ENCODE measurements around the gene APBB3.

Gene APBB3

DNA sequence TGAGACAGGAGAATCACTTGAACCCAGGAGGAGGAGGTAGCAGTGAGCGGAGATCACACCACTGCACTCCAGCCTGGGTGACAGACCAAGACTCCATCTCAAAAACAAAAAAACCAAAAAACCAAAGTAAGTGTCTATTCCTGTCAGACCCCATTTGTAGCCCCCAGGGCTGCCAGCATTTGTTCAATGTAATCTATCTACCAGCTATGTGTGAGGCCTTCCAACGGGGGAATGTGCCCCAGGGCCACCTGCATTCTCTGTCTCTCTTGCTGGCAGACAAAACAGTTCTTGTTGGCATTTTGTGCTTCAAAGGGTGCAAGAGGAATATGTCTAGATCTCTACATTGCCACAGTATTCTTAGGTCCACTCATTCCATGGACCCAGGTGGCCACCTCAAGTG is 34.4 kb upstream of the APBB3 start:
- no peak for TF ChIP-seq POLR2AphosphoS5 (IDR thresholded peaks at IDR 0.05; ENCODE audit: low read depth, low read length)
- TF ChIP-seq SIN3A (IDR thresholded peaks at IDR 0.05; ENCODE audit: borderline replicate concordance, insufficient read depth, low read length) = no peak
- no peak for TF ChIP-seq TAF1 (IDR thresholded peaks at IDR 0.05; ENCODE audit: borderline replicate concordance, insufficient read depth, low read length)
- TF ChIP-seq, protein P1, sequence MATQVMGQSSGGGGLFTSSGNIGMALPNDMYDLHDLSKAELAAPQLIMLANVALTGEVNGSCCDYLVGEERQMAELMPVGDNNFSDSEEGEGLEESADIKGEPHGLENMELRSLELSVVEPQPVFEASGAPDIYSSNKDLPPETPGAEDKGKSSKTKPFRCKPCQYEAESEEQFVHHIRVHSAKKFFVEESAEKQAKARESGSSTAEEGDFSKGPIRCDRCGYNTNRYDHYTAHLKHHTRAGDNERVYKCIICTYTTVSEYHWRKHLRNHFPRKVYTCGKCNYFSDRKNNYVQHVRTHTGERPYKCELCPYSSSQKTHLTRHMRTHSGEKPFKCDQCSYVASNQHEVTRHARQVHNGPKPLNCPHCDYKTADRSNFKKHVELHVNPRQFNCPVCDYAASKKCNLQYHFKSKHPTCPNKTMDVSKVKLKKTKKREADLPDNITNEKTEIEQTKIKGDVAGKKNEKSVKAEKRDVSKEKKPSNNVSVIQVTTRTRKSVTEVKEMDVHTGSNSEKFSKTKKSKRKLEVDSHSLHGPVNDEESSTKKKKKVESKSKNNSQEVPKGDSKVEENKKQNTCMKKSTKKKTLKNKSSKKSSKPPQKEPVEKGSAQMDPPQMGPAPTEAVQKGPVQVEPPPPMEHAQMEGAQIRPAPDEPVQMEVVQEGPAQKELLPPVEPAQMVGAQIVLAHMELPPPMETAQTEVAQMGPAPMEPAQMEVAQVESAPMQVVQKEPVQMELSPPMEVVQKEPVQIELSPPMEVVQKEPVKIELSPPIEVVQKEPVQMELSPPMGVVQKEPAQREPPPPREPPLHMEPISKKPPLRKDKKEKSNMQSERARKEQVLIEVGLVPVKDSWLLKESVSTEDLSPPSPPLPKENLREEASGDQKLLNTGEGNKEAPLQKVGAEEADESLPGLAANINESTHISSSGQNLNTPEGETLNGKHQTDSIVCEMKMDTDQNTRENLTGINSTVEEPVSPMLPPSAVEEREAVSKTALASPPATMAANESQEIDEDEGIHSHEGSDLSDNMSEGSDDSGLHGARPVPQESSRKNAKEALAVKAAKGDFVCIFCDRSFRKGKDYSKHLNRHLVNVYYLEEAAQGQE (IDR thresholded peaks at IDR 0.05; ENCODE audit: insufficient read depth in 1 of 2, low read depth in 2 of 2, low read length in 2 of 2) = no peak
- no peak for TF ChIP-seq FOXP2 (optimal IDR thresholded peaks at IDR 0.05; ENCODE audit: borderline replicate concordance, extremely low read depth, extremely low read length, insufficient read depth)

DNA sequence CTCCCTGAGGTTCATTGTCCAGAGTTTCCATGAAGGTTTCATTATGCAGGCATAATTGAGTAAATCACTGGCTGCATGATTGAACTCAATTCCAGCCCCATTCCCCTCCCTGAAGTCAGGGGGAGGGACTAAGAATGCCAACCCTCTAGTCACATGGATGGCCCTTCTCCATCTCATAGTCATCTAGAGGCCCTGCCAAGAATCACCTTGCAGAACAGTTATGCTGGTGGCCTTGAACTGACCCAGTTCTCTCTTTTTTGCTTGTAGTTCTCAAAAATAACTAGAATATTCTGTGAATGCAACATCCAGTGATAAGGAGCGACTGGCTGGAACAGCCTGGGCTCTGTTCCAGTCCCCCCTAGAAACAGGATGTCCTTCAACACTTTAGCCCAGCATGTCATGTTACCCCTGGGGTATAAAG is 31.9 kb upstream of the APBB3 start:
- TF ChIP-seq POLR2AphosphoS5 (IDR thresholded peaks at IDR 0.05; ENCODE audit: low read depth, low read length) (no peak), FOXP2 (optimal IDR thresholded peaks at IDR 0.05; ENCODE audit: borderline replicate concordance, extremely low read depth, extremely low read length, insufficient read depth) (no peak), TAF1 (IDR thresholded peaks at IDR 0.05; ENCODE audit: borderline replicate concordance, insufficient read depth, low read length) (no peak), SIN3A (IDR thresholded peaks at IDR 0.05; ENCODE audit: borderline replicate concordance, insufficient read depth, low read length) (no peak)
- TF ChIP-seq, protein P1 (IDR thresholded peaks at IDR 0.05; ENCODE audit: insufficient read depth in 1 of 2, low read depth in 2 of 2, low read length in 2 of 2) = no peak

DNA sequence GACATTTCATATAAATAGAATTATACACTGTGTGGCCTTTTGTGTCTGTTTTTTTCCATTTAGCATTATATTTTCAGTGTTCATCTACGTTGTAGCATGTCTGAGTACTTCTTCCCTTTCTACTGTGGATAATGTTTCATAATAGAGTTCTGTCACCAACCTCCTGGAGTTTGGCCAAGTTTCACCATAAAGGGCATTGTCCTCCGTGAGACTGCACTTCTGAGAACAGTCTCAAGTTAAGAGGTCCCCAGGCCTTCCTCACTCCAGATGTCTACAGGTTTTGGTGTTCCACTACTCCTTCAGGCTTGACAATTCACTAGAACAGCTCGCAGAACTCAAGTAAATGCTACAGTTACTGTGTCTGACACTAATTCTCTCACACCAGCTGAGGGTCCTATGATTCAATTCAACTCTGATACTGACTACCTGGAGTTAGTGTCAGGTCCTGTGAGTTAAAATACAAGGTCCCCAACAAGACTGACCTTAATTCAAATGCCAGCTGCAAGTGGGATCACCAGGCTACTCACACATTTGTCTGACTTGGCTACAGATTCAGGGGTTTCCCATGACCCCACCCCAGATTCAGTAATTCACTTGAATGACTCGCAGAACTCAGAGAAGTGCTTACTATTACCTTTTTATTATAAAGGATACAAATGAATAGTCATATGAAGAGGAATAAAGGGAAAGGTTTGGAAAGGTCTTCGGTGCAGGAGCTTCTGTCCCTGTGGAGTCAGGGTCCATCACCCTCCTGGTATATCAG is 31.3 kb upstream of the APBB3 start:
- TF ChIP-seq TAF1 (IDR thresholded peaks at IDR 0.05; ENCODE audit: borderline replicate concordance, insufficient read depth, low read length) (no peak), FOXP2 (optimal IDR thresholded peaks at IDR 0.05; ENCODE audit: borderline replicate concordance, extremely low read depth, extremely low read length, insufficient read depth) (no peak), POLR2AphosphoS5 (IDR thresholded peaks at IDR 0.05; ENCODE audit: low read depth, low read length) (no peak), SIN3A (IDR thresholded peaks at IDR 0.05; ENCODE audit: borderline replicate concordance, insufficient read depth, low read length) (no peak)
- TF ChIP-seq, protein P1 (IDR thresholded peaks at IDR 0.05; ENCODE audit: insufficient read depth in 1 of 2, low read depth in 2 of 2, low read length in 2 of 2) = no peak

DNA sequence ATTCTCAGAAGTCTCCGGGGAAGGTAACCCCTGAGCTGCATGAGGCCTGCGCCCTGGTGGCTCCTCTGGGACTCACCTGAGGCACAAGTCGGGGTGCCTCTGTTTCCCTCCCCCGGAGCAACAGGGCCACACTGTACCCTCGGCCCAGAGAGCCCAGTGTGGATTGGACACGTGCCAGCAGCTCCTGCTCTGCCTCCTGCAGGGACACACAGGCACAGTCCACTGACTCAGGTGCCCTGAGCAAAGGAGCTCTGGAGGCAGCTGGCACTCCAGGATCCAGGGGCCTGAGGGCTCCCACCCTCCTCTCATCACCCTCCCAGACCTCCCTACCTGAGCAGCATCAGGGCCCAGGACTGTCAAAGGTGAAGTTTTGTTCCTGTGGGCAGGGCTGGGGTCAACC is 29.8 kb upstream of the APBB3 start:
- TF ChIP-seq SIN3A (IDR thresholded peaks at IDR 0.05; ENCODE audit: borderline replicate concordance, insufficient read depth, low read length) = no peak
- no peak for TF ChIP-seq POLR2AphosphoS5 (IDR thresholded peaks at IDR 0.05; ENCODE audit: low read depth, low read length)
- no peak for TF ChIP-seq TAF1 (IDR thresholded peaks at IDR 0.05; ENCODE audit: borderline replicate concordance, insufficient read depth, low read length)
- TF ChIP-seq FOXP2 (optimal IDR thresholded peaks at IDR 0.05; ENCODE audit: borderline replicate concordance, extremely low read depth, extremely low read length, insufficient read depth) = no peak
- TF ChIP-seq, protein P1 (IDR thresholded peaks at IDR 0.05; ENCODE audit: insufficient read depth in 1 of 2, low read depth in 2 of 2, low read length in 2 of 2) = no peak
